IMR-90 (cell line): ENCODE results near the gene SLC25A41. TPM values are rescaled to one million over a fixed set of nuclear protein-coding genes. Genes with fewer than 3 reads are reported as not detected.

Source experiments
- ATAC-seq: fragments of 200-7000 bp; cut with Tn5 transposase; 2 replicates; pipeline ENCODE4 v1.9.1; 2020; ENCODE audit warnings: low read depth, mild to moderate bottlenecking, moderate library complexity
- BruUV-seq: library from RNA; stranded (reverse); fragments of 400-500 nt; replicated peaks from 2 replicates; lab custom pipeline; 2021; lab: Mats Ljungman, UMichigan
- CTCF ChIA-PET: fragments of 300-600 bp; formaldehyde crosslinking; extraction: SDS; loops from one replicate; lab custom pipeline; 2021; ENCODE audit warnings: antibody characterized with exemption; lab: Yijun Ruan, JAX
- POLR2A ChIA-PET: fragments of 300-600 bp; sonication (Branson Sonifier 250); formaldehyde crosslinking; loops from one replicate; lab custom pipeline; 2022; ENCODE audit warnings: antibody characterized with exemption; ENCODE audit not compliant: unreplicated experiment; lab: Charles Lee
- DNase-seq: peaks from one replicate; pipeline ENCODE4 v3.0.0; 2013
- H2AFZ ChIP-seq: replicated peaks from 2 replicates; pipeline ENCODE3; 2013; ENCODE audit warnings: low read length, mild to moderate bottlenecking; ENCODE audit not compliant: poor library complexity
- H2AK5ac ChIP-seq: 2 replicates; pipeline ENCODE4 v1.6.1; 2013; ENCODE audit warnings: low read depth, low read length, inconsistent platforms
- H2AK9ac ChIP-seq: replicated peaks from 2 replicates; pipeline ENCODE3; 2013; ENCODE audit warnings: mild to moderate bottlenecking, low read depth, low read length, moderate library complexity; ENCODE audit not compliant: poor library complexity
- H2BK120ac ChIP-seq: 2 replicates; pipeline ENCODE4 v1.6.1; 2013; ENCODE audit warnings: low read depth, low read length, inconsistent platforms
- H2BK15ac ChIP-seq: 3 replicates; pipeline ENCODE4 v1.6.1; 2013; ENCODE audit warnings: low read depth, low read length, inconsistent platforms
- H2BK20ac ChIP-seq: 2 replicates; pipeline ENCODE4 v1.6.1; 2013; ENCODE audit warnings: low read depth, mild to moderate bottlenecking, inconsistent platforms, low read length, moderate library complexity
- H2BK5ac ChIP-seq: 2 replicates; pipeline ENCODE4 v1.6.1; 2013; ENCODE audit warnings: mild to moderate bottlenecking, low read depth, low read length, inconsistent platforms; ENCODE audit not compliant: poor library complexity, severe bottlenecking
- H3K14ac ChIP-seq: replicated peaks from 2 replicates; pipeline ENCODE4 v1.6.1; 2013; ENCODE audit warnings: low read depth, low read length, inconsistent platforms
- H3K18ac ChIP-seq: 2 replicates; pipeline ENCODE4 v1.6.1; 2013; ENCODE audit warnings: low read depth, low read length, control low read depth
- H3K23ac ChIP-seq: 2 replicates; pipeline ENCODE4 v1.6.1; 2013; ENCODE audit warnings: low read depth, low read length, inconsistent platforms
- H3K27ac ChIP-seq: 2 replicates; pipeline ENCODE4 v1.5.1; 2013; ENCODE audit warnings: mild to moderate bottlenecking, control low read depth, low read length; ENCODE audit not compliant: insufficient read depth
- H3K27me3 ChIP-seq: 2 replicates; pipeline ENCODE4 v1.6.1; 2013; ENCODE audit warnings: low read length; ENCODE audit not compliant: control insufficient read depth, insufficient read depth
- H3K36me3 ChIP-seq: 2 replicates; pipeline ENCODE4 v1.6.1; 2013; ENCODE audit warnings: low read length, mixed read lengths; ENCODE audit not compliant: control insufficient read depth, insufficient read depth
- H3K4ac ChIP-seq: 2 replicates; pipeline ENCODE4 v1.6.1; 2013; ENCODE audit warnings: low read depth, low read length, inconsistent platforms
- H3K4me1 ChIP-seq: 2 replicates; pipeline ENCODE4 v1.6.1; 2013; ENCODE audit warnings: low read length, mixed read lengths; ENCODE audit not compliant: control insufficient read depth, insufficient read depth
- H3K4me2 ChIP-seq: 2 replicates; pipeline ENCODE4 v1.6.1; 2013; ENCODE audit warnings: low read depth, mild to moderate bottlenecking, control low read depth, low read length, moderate library complexity
- H3K4me3 ChIP-seq: 2 replicates; pipeline ENCODE4 v1.5.1; 2013; ENCODE audit warnings: low read depth, mild to moderate bottlenecking, control low read depth, low read length, moderate library complexity; ENCODE audit not compliant: insufficient read depth
- H3K56ac ChIP-seq: 2 replicates; pipeline ENCODE4 v1.6.1; 2013; ENCODE audit warnings: low read length, inconsistent platforms; ENCODE audit not compliant: insufficient read depth; ENCODE audit errors: extremely low read depth
- H3K79me1 ChIP-seq, 2 experiments: 2 replicates each; pipeline ENCODE4 v1.6.1; 2013; ENCODE audit warnings: low read length in 2 of 2, inconsistent platforms in 1 of 2, low read depth in 1 of 2
- H3K9ac ChIP-seq: 2 replicates; pipeline ENCODE4 v1.6.1; 2013; ENCODE audit warnings: low read depth, low read length, control low read depth
- H3K9me1 ChIP-seq: 2 replicates; pipeline ENCODE4 v1.6.1; 2013; ENCODE audit warnings: low read length, inconsistent platforms; ENCODE audit not compliant: insufficient read depth
- H3K9me3 ChIP-seq: 2 replicates; pipeline ENCODE4 v1.6.1; 2013; ENCODE audit warnings: low read length; ENCODE audit not compliant: control insufficient read depth, insufficient read depth
- H4K20me1 ChIP-seq: 2 replicates; pipeline ENCODE4 v1.6.1; 2013; ENCODE audit warnings: low read length, inconsistent platforms; ENCODE audit not compliant: insufficient read depth
- H4K5ac ChIP-seq: 2 replicates; pipeline ENCODE4 v1.6.1; 2013; ENCODE audit warnings: mild to moderate bottlenecking, low read depth, low read length, control low read depth
- H4K8ac ChIP-seq, 2 experiments: 2 replicates each; pipeline ENCODE4 v1.6.1; 2013; ENCODE audit warnings: low read depth in 2 of 2, low read length in 2 of 2, control low read depth in 1 of 2, inconsistent platforms in 1 of 2
- H4K91ac ChIP-seq: 2 replicates; pipeline ENCODE4 v1.6.1; 2013; ENCODE audit warnings: low read depth, low read length, inconsistent platforms; ENCODE audit not compliant: insufficient read depth
- BHLHE40 ChIP-seq: fragments of 150-350 bp; IDR thresholded peaks from 2 replicates; pipeline ENCODE4 v1.6.1; 2016; ENCODE audit warnings: mild to moderate bottlenecking, low read depth, low read length
- CEBPB ChIP-seq: IDR thresholded peaks from 2 replicates; pipeline ENCODE4 v1.6.1; 2012; ENCODE audit warnings: low read depth, low read length, improper control_type of control experiment
- ELK1 ChIP-seq: fragments of 150-350 bp; IDR thresholded peaks from 2 replicates; pipeline ENCODE4 v1.6.1; 2016; ENCODE audit warnings: low read depth, mild to moderate bottlenecking, low read length, moderate library complexity, borderline replicate concordance
- MAFK ChIP-seq: IDR thresholded peaks from 2 replicates; pipeline ENCODE4 v1.6.1; 2012; ENCODE audit warnings: low read depth, low read length, improper control_type of control experiment
- MAZ ChIP-seq: IDR thresholded peaks from 2 replicates; pipeline ENCODE4 v1.6.1; 2012; ENCODE audit warnings: low read depth, mild to moderate bottlenecking, low read length, improper control_type of control experiment, moderate library complexity, borderline replicate concordance
- MXI1 ChIP-seq: IDR thresholded peaks from 2 replicates; pipeline ENCODE4 v1.6.1; 2012; ENCODE audit warnings: low read depth, mild to moderate bottlenecking, low read length, moderate library complexity, borderline replicate concordance
- POLR2A ChIP-seq: IDR thresholded peaks from 2 replicates; pipeline ENCODE4 v1.6.1; 2012; ENCODE audit warnings: mild to moderate bottlenecking, low read depth, low read length
- RAD21 ChIP-seq: IDR thresholded peaks from 2 replicates; pipeline ENCODE4 v1.6.1; 2012; ENCODE audit warnings: low read length, improper control_type of control experiment
- RFX5 ChIP-seq: IDR thresholded peaks from 2 replicates; pipeline ENCODE4 v1.8.0; 2012; ENCODE audit warnings: low read depth, mild to moderate bottlenecking, low read length, moderate library complexity
- SMC3 ChIP-seq: fragments of 150-350 bp; IDR thresholded peaks from 2 replicates; pipeline ENCODE4 v1.6.1; 2016; ENCODE audit warnings: low read depth, mild to moderate bottlenecking, antibody characterized with exemption, low read length, moderate library complexity
- WGBS, 2 experiments: methylation state at CpG; one replicate each; pipeline versions ENCODE4 v1.1.5 to v1.1.7; 2013; ENCODE audit warnings: missing lambda C conversion rate in 2 of 2; ENCODE audit not compliant: insufficient read length in 1 of 2; ENCODE audit errors: extremely low coverage in 2 of 2; 5-methylcytosine and 5-hydroxymethylcytosine counted together
- dilution Hi-C: fragments of 300-500 bp; cut with HindIII; formaldehyde crosslinking; loops from one replicate; pipeline ENCODE4 v1.14.3; 2018; ENCODE audit warnings: low sequenced_read_pairs; ENCODE audit not compliant: unreplicated experiment
- in situ Hi-C: fragments of 300-500 bp; cut with MboI; formaldehyde crosslinking; loops from 3 replicates; pipeline ENCODE4 v1.14.3; 2019; ENCODE audit warnings: low sequenced_read_pairs, inconsistent platforms, mixed read lengths
- intact Hi-C: fragments of 100-400 bp; cut with micrococcal nuclease; formaldehyde crosslinking; loops from 2 replicates; pipeline ENCODE4 v1.10.0; 2022
- polyA plus RNA-seq, 3 experiments: library from polyadenylated mRNA; depleted of rRNA; stranded (reverse); fragments of >200 nt; gene quantifications; 2 replicates each; pipeline ENCODE4 v1.2.3, GENCODE V29; 2012; ENCODE audit warnings: low replicate concordance in 1 of 3
- total RNA-seq: library from RNA; depleted of rRNA; stranded (reverse); fragments of >200 nt; gene quantifications from 2 replicates; pipeline ENCODE4 v1.2.3, GENCODE V29; 2012

Gene SLC25A41
- total and polyA plus RNA-seq, 2 of the 4 experiments (the other 2 are of a cell fraction): not detected

GRCh38 chr19:6379744-6380143 lies 53.8 kb downstream of the SLC25A41 start:
- Histone ChIP-seq H3K9me3 (peaks cover 7% of the 10 kb centered on the region; the same call in 1 of the 2 replicates), H3K9ac (no peak overlapping the region), H3K56ac (no peak overlapping the region), H3K79me1 (peaks cover 0 to 3% of the 10 kb centered on the region in 2 experiments; a peak in 2 of 4 replicates), H2AK9ac (no peak overlapping the region), H3K18ac (no peak overlapping the region), H4K8ac (no peak overlapping the region), H2BK120ac (no peak overlapping the region), H4K20me1 (no peaks in the 10 kb centered on the region), H3K4me1 (peaks cover 5% of the 10 kb centered on the region), H4K91ac (no peak overlapping the region), H2BK20ac (no peak overlapping the region), H2BK15ac (no peak overlapping the region), H3K36me3 (peaks cover 46% of the 10 kb centered on the region), H3K27me3 (no peaks in the 10 kb centered on the region), H3K4me3 (no peak overlapping the region), H3K27ac (no peak overlapping the region), H3K4me2 (no peak overlapping the region), H2AFZ (no peak overlapping the region), H3K4ac (no peak overlapping the region), H2AK5ac (no peak overlapping the region), H4K5ac (no peak overlapping the region), H3K14ac (no peak overlapping the region), H2BK5ac (no peak overlapping the region), H3K9me1 (no peaks in the 10 kb centered on the region), H3K23ac (no peak overlapping the region)
- dilution Hi-C loops: no loop called here
- DNase-seq: no peak
- in situ Hi-C loops: no loop called here
- ChIA-PET POLR2A (no interaction called here), CTCF (no interaction called here)
- no TSS peak for BruUV-seq
- WGBS, 2 experiments: 100% methylated on average over 1 of the region's 3 CpGs; no CpG with 5 or more reads in 1 of the 2 experiments
- no peak for TF ChIP-seq MAZ
- no peak for TF ChIP-seq BHLHE40
- no peak for TF ChIP-seq RFX5
- no peak for TF ChIP-seq POLR2A
- TF ChIP-seq MXI1: no peak
- TF ChIP-seq ELK1: no peak
- TF ChIP-seq MAFK: no peak
- no peak for TF ChIP-seq SMC3
- no peak for TF ChIP-seq CEBPB
- no peak for TF ChIP-seq RAD21
- ATAC-seq: no peak
- intact Hi-C loops: no loop called here
